Body of pancreas (tissue), 4 donors: ENCODE results near the gene PKD1L1.

Experiments
- POLR2A ChIP-seq, 3 donors: fragments of 450-650 bp; IDR thresholded peaks; one replicate each; pipeline ENCODE4 v1.6.1; 2016; ENCODE audit warnings: antibody characterized with exemption in 3 of 3, mild to moderate bottlenecking in 2 of 3
- TF ChIP-seq, protein P1 (sequence below), 7 experiments: fragments of 450-650 bp in 4 of 7; fragments of 200-600 bp in 3 of 7; sonication (generic) in 3 of 7; IDR thresholded peaks; one replicate each; pipeline ENCODE4 v1.5.1; 2016 to 2019; ENCODE audit warnings: antibody characterized with exemption in 7 of 7

DNA sequence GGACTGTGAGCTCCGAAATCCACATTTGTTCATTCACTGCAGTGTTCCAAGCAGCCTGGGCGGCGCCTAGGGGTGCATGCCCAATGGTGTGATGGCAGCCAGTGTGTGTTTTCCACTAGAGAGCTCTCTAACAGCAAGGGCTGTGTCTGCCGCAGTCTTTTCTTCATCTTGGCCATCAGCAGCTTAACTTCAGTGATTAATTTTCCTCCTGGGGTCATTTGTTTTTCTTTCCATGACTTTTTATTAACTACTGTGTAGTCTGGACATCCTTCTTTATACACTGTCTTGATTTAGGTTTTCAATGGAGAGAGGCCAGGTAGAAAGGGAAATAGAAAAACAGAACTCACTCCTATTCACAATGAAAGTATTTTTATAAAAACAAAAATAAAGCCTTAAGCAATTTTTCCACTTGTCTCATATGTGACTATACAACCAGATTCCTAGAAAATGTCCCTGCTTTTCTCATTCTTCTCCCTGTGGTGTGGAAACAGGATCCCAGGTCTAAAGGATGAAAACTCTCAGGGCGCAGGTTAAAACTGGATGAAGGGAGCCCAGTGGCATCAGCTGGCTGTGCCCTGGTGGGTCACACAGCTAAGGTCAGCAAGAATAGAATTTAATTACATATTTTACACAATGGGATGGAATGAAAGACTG is 176.8 kb downstream of the PKD1L1 start:
- TF ChIP-seq, protein P1, sequence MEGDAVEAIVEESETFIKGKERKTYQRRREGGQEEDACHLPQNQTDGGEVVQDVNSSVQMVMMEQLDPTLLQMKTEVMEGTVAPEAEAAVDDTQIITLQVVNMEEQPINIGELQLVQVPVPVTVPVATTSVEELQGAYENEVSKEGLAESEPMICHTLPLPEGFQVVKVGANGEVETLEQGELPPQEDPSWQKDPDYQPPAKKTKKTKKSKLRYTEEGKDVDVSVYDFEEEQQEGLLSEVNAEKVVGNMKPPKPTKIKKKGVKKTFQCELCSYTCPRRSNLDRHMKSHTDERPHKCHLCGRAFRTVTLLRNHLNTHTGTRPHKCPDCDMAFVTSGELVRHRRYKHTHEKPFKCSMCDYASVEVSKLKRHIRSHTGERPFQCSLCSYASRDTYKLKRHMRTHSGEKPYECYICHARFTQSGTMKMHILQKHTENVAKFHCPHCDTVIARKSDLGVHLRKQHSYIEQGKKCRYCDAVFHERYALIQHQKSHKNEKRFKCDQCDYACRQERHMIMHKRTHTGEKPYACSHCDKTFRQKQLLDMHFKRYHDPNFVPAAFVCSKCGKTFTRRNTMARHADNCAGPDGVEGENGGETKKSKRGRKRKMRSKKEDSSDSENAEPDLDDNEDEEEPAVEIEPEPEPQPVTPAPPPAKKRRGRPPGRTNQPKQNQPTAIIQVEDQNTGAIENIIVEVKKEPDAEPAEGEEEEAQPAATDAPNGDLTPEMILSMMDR (IDR thresholded peaks at IDR 0.05), result no peak
- TF ChIP-seq POLR2A (IDR thresholded peaks at IDR 0.05), result no peak
